IMR-90 (cell line): ENCODE measurements around the gene GABBR1. TPM values are rescaled to one million over a fixed set of nuclear protein-coding genes. Genes with fewer than 3 reads are reported as not detected.

Source experiments
- ATAC-seq: fragments of 200-7000 bp; cut with Tn5 transposase; 2 replicates; pipeline ENCODE4 v1.9.1; 2020; ENCODE audit warnings: low read depth, mild to moderate bottlenecking, moderate library complexity
- BruUV-seq: library from RNA; stranded (reverse); fragments of 400-500 nt; replicated peaks from 2 replicates; lab custom pipeline; 2021; lab: Mats Ljungman, UMichigan
- CTCF ChIA-PET: fragments of 300-600 bp; formaldehyde crosslinking; extraction: SDS; loops from one replicate; lab custom pipeline; 2021; ENCODE audit warnings: antibody characterized with exemption; lab: Yijun Ruan, JAX
- POLR2A ChIA-PET: fragments of 300-600 bp; sonication (Branson Sonifier 250); formaldehyde crosslinking; loops from one replicate; lab custom pipeline; 2022; ENCODE audit warnings: antibody characterized with exemption; ENCODE audit not compliant: unreplicated experiment; lab: Charles Lee
- DNase-seq: peaks from one replicate; pipeline ENCODE4 v3.0.0; 2013
- H2AFZ ChIP-seq: replicated peaks from 2 replicates; pipeline ENCODE3; 2013; ENCODE audit warnings: low read length, mild to moderate bottlenecking; ENCODE audit not compliant: poor library complexity
- H2AK5ac ChIP-seq: 2 replicates; pipeline ENCODE4 v1.6.1; 2013; ENCODE audit warnings: low read depth, low read length, inconsistent platforms
- H2AK9ac ChIP-seq: replicated peaks from 2 replicates; pipeline ENCODE3; 2013; ENCODE audit warnings: mild to moderate bottlenecking, low read depth, low read length, moderate library complexity; ENCODE audit not compliant: poor library complexity
- H2BK120ac ChIP-seq: 2 replicates; pipeline ENCODE4 v1.6.1; 2013; ENCODE audit warnings: low read depth, low read length, inconsistent platforms
- H2BK15ac ChIP-seq: 3 replicates; pipeline ENCODE4 v1.6.1; 2013; ENCODE audit warnings: low read depth, low read length, inconsistent platforms
- H2BK20ac ChIP-seq: 2 replicates; pipeline ENCODE4 v1.6.1; 2013; ENCODE audit warnings: low read depth, mild to moderate bottlenecking, inconsistent platforms, low read length, moderate library complexity
- H2BK5ac ChIP-seq: 2 replicates; pipeline ENCODE4 v1.6.1; 2013; ENCODE audit warnings: mild to moderate bottlenecking, low read depth, low read length, inconsistent platforms; ENCODE audit not compliant: poor library complexity, severe bottlenecking
- H3K14ac ChIP-seq: replicated peaks from 2 replicates; pipeline ENCODE4 v1.6.1; 2013; ENCODE audit warnings: low read depth, low read length, inconsistent platforms
- H3K18ac ChIP-seq: 2 replicates; pipeline ENCODE4 v1.6.1; 2013; ENCODE audit warnings: low read depth, low read length, control low read depth
- H3K23ac ChIP-seq: 2 replicates; pipeline ENCODE4 v1.6.1; 2013; ENCODE audit warnings: low read depth, low read length, inconsistent platforms
- H3K27ac ChIP-seq: 2 replicates; pipeline ENCODE4 v1.5.1; 2013; ENCODE audit warnings: mild to moderate bottlenecking, control low read depth, low read length; ENCODE audit not compliant: insufficient read depth
- H3K27me3 ChIP-seq: 2 replicates; pipeline ENCODE4 v1.6.1; 2013; ENCODE audit warnings: low read length; ENCODE audit not compliant: control insufficient read depth, insufficient read depth
- H3K36me3 ChIP-seq: 2 replicates; pipeline ENCODE4 v1.6.1; 2013; ENCODE audit warnings: low read length, mixed read lengths; ENCODE audit not compliant: control insufficient read depth, insufficient read depth
- H3K4ac ChIP-seq: 2 replicates; pipeline ENCODE4 v1.6.1; 2013; ENCODE audit warnings: low read depth, low read length, inconsistent platforms
- H3K4me1 ChIP-seq: 2 replicates; pipeline ENCODE4 v1.6.1; 2013; ENCODE audit warnings: low read length, mixed read lengths; ENCODE audit not compliant: control insufficient read depth, insufficient read depth
- H3K4me2 ChIP-seq: 2 replicates; pipeline ENCODE4 v1.6.1; 2013; ENCODE audit warnings: low read depth, mild to moderate bottlenecking, control low read depth, low read length, moderate library complexity
- H3K4me3 ChIP-seq: 2 replicates; pipeline ENCODE4 v1.5.1; 2013; ENCODE audit warnings: low read depth, mild to moderate bottlenecking, control low read depth, low read length, moderate library complexity; ENCODE audit not compliant: insufficient read depth
- H3K56ac ChIP-seq: 2 replicates; pipeline ENCODE4 v1.6.1; 2013; ENCODE audit warnings: low read length, inconsistent platforms; ENCODE audit not compliant: insufficient read depth; ENCODE audit errors: extremely low read depth
- H3K79me1 ChIP-seq, 2 experiments: 2 replicates each; pipeline ENCODE4 v1.6.1; 2013; ENCODE audit warnings: low read length in 2 of 2, inconsistent platforms in 1 of 2, low read depth in 1 of 2
- H3K9ac ChIP-seq: 2 replicates; pipeline ENCODE4 v1.6.1; 2013; ENCODE audit warnings: low read depth, low read length, control low read depth
- H3K9me1 ChIP-seq: 2 replicates; pipeline ENCODE4 v1.6.1; 2013; ENCODE audit warnings: low read length, inconsistent platforms; ENCODE audit not compliant: insufficient read depth
- H3K9me3 ChIP-seq: 2 replicates; pipeline ENCODE4 v1.6.1; 2013; ENCODE audit warnings: low read length; ENCODE audit not compliant: control insufficient read depth, insufficient read depth
- H4K20me1 ChIP-seq: 2 replicates; pipeline ENCODE4 v1.6.1; 2013; ENCODE audit warnings: low read length, inconsistent platforms; ENCODE audit not compliant: insufficient read depth
- H4K5ac ChIP-seq: 2 replicates; pipeline ENCODE4 v1.6.1; 2013; ENCODE audit warnings: mild to moderate bottlenecking, low read depth, low read length, control low read depth
- H4K8ac ChIP-seq, 2 experiments: 2 replicates each; pipeline ENCODE4 v1.6.1; 2013; ENCODE audit warnings: low read depth in 2 of 2, low read length in 2 of 2, control low read depth in 1 of 2, inconsistent platforms in 1 of 2
- H4K91ac ChIP-seq: 2 replicates; pipeline ENCODE4 v1.6.1; 2013; ENCODE audit warnings: low read depth, low read length, inconsistent platforms; ENCODE audit not compliant: insufficient read depth
- BHLHE40 ChIP-seq: fragments of 150-350 bp; IDR thresholded peaks from 2 replicates; pipeline ENCODE4 v1.6.1; 2016; ENCODE audit warnings: mild to moderate bottlenecking, low read depth, low read length
- CEBPB ChIP-seq: IDR thresholded peaks from 2 replicates; pipeline ENCODE4 v1.6.1; 2012; ENCODE audit warnings: low read depth, low read length, improper control_type of control experiment
- CTCF ChIP-seq: conservative IDR thresholded peaks from 2 replicates; pipeline ENCODE4 v1.5.1; 2012; ENCODE audit warnings: mild to moderate bottlenecking, low read depth, low read length, improper control_type of control experiment
- ELK1 ChIP-seq: fragments of 150-350 bp; IDR thresholded peaks from 2 replicates; pipeline ENCODE4 v1.6.1; 2016; ENCODE audit warnings: low read depth, mild to moderate bottlenecking, low read length, moderate library complexity, borderline replicate concordance
- FOS ChIP-seq: fragments of 150-350 bp; IDR thresholded peaks from 2 replicates; pipeline ENCODE4 v1.6.1; 2016; ENCODE audit warnings: low read depth, low read length
- POLR2A ChIP-seq: IDR thresholded peaks from 2 replicates; pipeline ENCODE4 v1.6.1; 2012; ENCODE audit warnings: mild to moderate bottlenecking, low read depth, low read length
- RFX5 ChIP-seq: IDR thresholded peaks from 2 replicates; pipeline ENCODE4 v1.8.0; 2012; ENCODE audit warnings: low read depth, mild to moderate bottlenecking, low read length, moderate library complexity
- SMC3 ChIP-seq: fragments of 150-350 bp; IDR thresholded peaks from 2 replicates; pipeline ENCODE4 v1.6.1; 2016; ENCODE audit warnings: low read depth, mild to moderate bottlenecking, antibody characterized with exemption, low read length, moderate library complexity
- WGBS, 2 experiments: methylation state at CpG; one replicate each; pipeline versions ENCODE4 v1.1.5 to v1.1.7; 2013; ENCODE audit warnings: missing lambda C conversion rate in 2 of 2; ENCODE audit not compliant: insufficient read length in 1 of 2; ENCODE audit errors: extremely low coverage in 2 of 2; 5-methylcytosine and 5-hydroxymethylcytosine counted together
- dilution Hi-C: fragments of 300-500 bp; cut with HindIII; formaldehyde crosslinking; loops from one replicate; pipeline ENCODE4 v1.14.3; 2018; ENCODE audit warnings: low sequenced_read_pairs; ENCODE audit not compliant: unreplicated experiment
- in situ Hi-C: fragments of 300-500 bp; cut with MboI; formaldehyde crosslinking; loops from 3 replicates; pipeline ENCODE4 v1.14.3; 2019; ENCODE audit warnings: low sequenced_read_pairs, inconsistent platforms, mixed read lengths
- intact Hi-C: fragments of 100-400 bp; cut with micrococcal nuclease; formaldehyde crosslinking; loops from 2 replicates; pipeline ENCODE4 v1.10.0; 2022
- polyA plus RNA-seq, 3 experiments: library from polyadenylated mRNA; depleted of rRNA; stranded (reverse); fragments of >200 nt; gene quantifications; 2 replicates each; pipeline ENCODE4 v1.2.3, GENCODE V29; 2012; ENCODE audit warnings: low replicate concordance in 1 of 3
- total RNA-seq: library from RNA; depleted of rRNA; stranded (reverse); fragments of >200 nt; gene quantifications from 2 replicates; pipeline ENCODE4 v1.2.3, GENCODE V29; 2012

Gene GABBR1
- total and polyA plus RNA-seq, 2 of the 4 experiments (the other 2 are of a cell fraction): 5.9 to 31.5 TPM

- H3K23ac ChIP-seq: no peak overlapping the region
- H2BK20ac ChIP-seq: no peak overlapping the region
- intact Hi-C loops (no loop called here), in situ Hi-C loops (no loop called here), dilution Hi-C loops (no loop called here)
- H3K9ac ChIP-seq: no peak overlapping the region
- ChIA-PET POLR2A (no interaction called here), CTCF (no interaction called here)
- H3K14ac ChIP-seq: no peak overlapping the region
- H2BK5ac ChIP-seq: no peak overlapping the region
- no peak overlapping the region for H4K91ac ChIP-seq
- no peak overlapping the region for H3K4me3 ChIP-seq
- H3K27ac ChIP-seq: no peak overlapping the region
- no peaks in the 10 kb centered on the region for H3K36me3 ChIP-seq
- H4K8ac ChIP-seq: no peak overlapping the region
- no peaks in the 10 kb centered on the region for H3K4me1 ChIP-seq
- no peak overlapping the region for H3K56ac ChIP-seq
- H3K9me1 ChIP-seq: no peaks in the 10 kb centered on the region
- H3K79me1 ChIP-seq: no peaks in the 10 kb centered on the region
- no peak overlapping the region for H3K18ac ChIP-seq
- no TSS peak for BruUV-seq
- H2AK9ac ChIP-seq: no peak overlapping the region
- H2BK15ac ChIP-seq: no peak overlapping the region
- H4K5ac ChIP-seq: no peak overlapping the region
- no peak for ATAC-seq
- no peaks in the 10 kb centered on the region for H3K27me3 ChIP-seq
- no peak overlapping the region for H2BK120ac ChIP-seq
- H2AK5ac ChIP-seq: no peak overlapping the region
- no peak overlapping the region for H3K4me2 ChIP-seq
- no peak for TF ChIP-seq CTCF
- no peak for TF ChIP-seq SMC3
- TF ChIP-seq CEBPB: no peak; the same call in 1 of the 2 replicates
- no peak for TF ChIP-seq POLR2A
- TF ChIP-seq BHLHE40: no peak
- no peak for TF ChIP-seq FOS
- no peak for TF ChIP-seq RFX5
- no peak for TF ChIP-seq ELK1
- no peak for DNase-seq
- H3K9me3 ChIP-seq: peaks cover 2% of the 10 kb centered on the region; the same call in 1 of the 2 replicates
- no peaks in the 10 kb centered on the region for H4K20me1 ChIP-seq
- H2AFZ ChIP-seq: no peak overlapping the region
- no peak overlapping the region for H3K4ac ChIP-seq
- WGBS, 2 experiments: no CpG with 5 or more reads among the region's 1 CpG
Measured at GRCh38 chr6:29525311-29525639, 107.7 kb downstream of the GABBR1 start.
